GM23338 (cell line): ENCODE measurements around the gene ROR1. TPM values are rescaled to one million over a fixed set of nuclear protein-coding genes. Genes with fewer than 3 reads are reported as not detected.

Experiments used
- ATAC-seq: fragments of 200-7000 bp; cut with Tn5 transposase; 3 replicates; pipeline ENCODE4 v1.9.1; 2020
- DNase-seq: peaks from one replicate; pipeline ENCODE4 v3.0.0-alpha.2; 2015; ENCODE audit warnings: low spot score
- H2AFZ ChIP-seq: fragments of 200-600 bp; sonication (generic); 2 replicates; pipeline ENCODE4 v1.8.0; 2016; ENCODE audit warnings: antibody characterized with exemption, mild to moderate bottlenecking, moderate library complexity
- H3F3A ChIP-seq: fragments of 200-600 bp; sonication (generic); replicated peaks from 2 replicates; pipeline ENCODE4 v1.8.0; 2017; ENCODE audit warnings: antibody characterized with exemption, mixed run types, low read depth
- H3K27ac ChIP-seq: fragments of 200-600 bp; sonication (generic); 2 replicates; pipeline ENCODE4 v1.6.1; 2016; ENCODE audit warnings: low read depth
- H3K27me3 ChIP-seq: fragments of 200-600 bp; sonication (generic); 2 replicates; pipeline ENCODE4 v1.8.0; 2016; ENCODE audit warnings: mild to moderate bottlenecking, mixed run types, moderate library complexity; ENCODE audit not compliant: insufficient read depth
- H3K36me3 ChIP-seq: fragments of 200-600 bp; sonication (generic); 2 replicates; pipeline ENCODE4 v1.8.0; 2016; ENCODE audit warnings: mild to moderate bottlenecking; ENCODE audit not compliant: insufficient read depth
- H3K4me1 ChIP-seq: fragments of 200-600 bp; sonication (generic); 2 replicates; pipeline ENCODE4 v1.8.0; 2016; ENCODE audit warnings: mild to moderate bottlenecking, moderate library complexity; ENCODE audit not compliant: insufficient read depth
- H3K4me2 ChIP-seq: fragments of 200-600 bp; sonication (generic); 2 replicates; pipeline ENCODE4 v1.7.1; 2017; ENCODE audit warnings: mixed run types
- H3K4me3 ChIP-seq: fragments of 200-600 bp; sonication (generic); 2 replicates; pipeline ENCODE4 v1.6.1; 2016; ENCODE audit warnings: mixed run types
- H3K79me2 ChIP-seq: fragments of 200-600 bp; sonication (generic); replicated peaks from 2 replicates; pipeline ENCODE4 v1.8.0; 2017; ENCODE audit warnings: mild to moderate bottlenecking; ENCODE audit not compliant: insufficient read depth
- H3K9me2 ChIP-seq: fragments of 200-600 bp; sonication (generic); 2 replicates; pipeline ENCODE4 v1.8.0; 2017; ENCODE audit not compliant: insufficient read depth
- H4K20me1 ChIP-seq: fragments of 200-600 bp; sonication (generic); replicated peaks from 2 replicates; pipeline ENCODE4 v1.8.0; 2017; ENCODE audit warnings: mild to moderate bottlenecking; ENCODE audit not compliant: insufficient read depth
- H3K27ac Mint-ChIP-seq: 2 replicates; pipeline ENCODE4 v1.8.0; 2020; ENCODE audit warnings: inconsistent platforms, mild to moderate bottlenecking, moderate library complexity, mixed read lengths
- H3K27me3 Mint-ChIP-seq: 3 replicates; pipeline ENCODE4 v1.8.0; 2022; ENCODE audit warnings: low read depth, mild to moderate bottlenecking, moderate library complexity, mixed read lengths, inconsistent platforms; ENCODE audit not compliant: insufficient read depth, poor library complexity
- H3K36me3 Mint-ChIP-seq: 3 replicates; pipeline ENCODE4 v1.8.0; 2021; ENCODE audit warnings: low read depth, mild to moderate bottlenecking, inconsistent platforms, moderate library complexity, mixed read lengths
- H3K4me1 Mint-ChIP-seq: 3 replicates; pipeline ENCODE4 v1.8.0; 2020; ENCODE audit warnings: mild to moderate bottlenecking, inconsistent platforms, mixed read lengths
- H3K4me3 Mint-ChIP-seq: 3 replicates; pipeline ENCODE4 v1.8.0; 2021; ENCODE audit warnings: moderate library complexity, mild to moderate bottlenecking, inconsistent platforms, mixed read lengths
- H3K9me3 Mint-ChIP-seq: 3 replicates; pipeline ENCODE4 v1.8.0; 2020; ENCODE audit warnings: moderate library complexity, mild to moderate bottlenecking, inconsistent platforms, mixed read lengths
- EZH2 ChIP-seq: fragments of 200-600 bp; sonication (generic); IDR thresholded peaks from one replicate; pipeline ENCODE4 v1.8.0; 2017; ENCODE audit warnings: antibody characterized with exemption, mild to moderate bottlenecking, low read depth; ENCODE audit not compliant: unreplicated experiment
- ZNF114 ChIP-seq: fragments of 250-450 bp; sonication (Bioruptor Pico); IDR thresholded peaks from 2 replicates; pipeline ENCODE4 v1.5.0; 2020; ENCODE audit warnings: mild to moderate bottlenecking, moderate library complexity
- ZNF331 ChIP-seq: fragments of 250-450 bp; sonication (Bioruptor Pico); IDR thresholded peaks from 2 replicates; pipeline ENCODE4 v1.5.0; 2020; ENCODE audit warnings: low read depth, mild to moderate bottlenecking, moderate library complexity
- polyA plus RNA-seq: library from polyadenylated mRNA; unstranded; fragments of >200 nt; fragmentation: Nextera tagmentation; extraction: Ambion mirVana; gene quantifications from 2 replicates; pipeline ENCODE4 v1.2.1, GENCODE V29; 2016
- total RNA-seq: library from RNA; depleted of rRNA; stranded (reverse); fragments of >200 nt; shearing (Covaris generic); gene quantifications from 2 replicates; pipeline ENCODE4 v1.2.3, GENCODE V29; 2014
- TF ChIP-seq, protein P1 (sequence below), 2 experiments: fragments of 200-600 bp in 1 of 2; sonication (generic) in 1 of 2; conservative IDR thresholded peaks; 2 replicates each; pipeline versions ENCODE4 v1.5.1 to v1.6.1; 2016 to 2017; ENCODE audit warnings: antibody characterized with exemption in 2 of 2, low read depth in 2 of 2, mild to moderate bottlenecking in 2 of 2, moderate library complexity in 1 of 2
- TF ChIP-seq, protein P2 (sequence below): IDR thresholded peaks from one replicate; pipeline ENCODE4 v1.6.1; 2018; ENCODE audit warnings: antibody characterized with exemption; ENCODE audit not compliant: unreplicated experiment

Gene ROR1
- total and polyA plus RNA-seq, 2 experiments from 2014 or later: 59.7 to 96.0 TPM

DNA sequence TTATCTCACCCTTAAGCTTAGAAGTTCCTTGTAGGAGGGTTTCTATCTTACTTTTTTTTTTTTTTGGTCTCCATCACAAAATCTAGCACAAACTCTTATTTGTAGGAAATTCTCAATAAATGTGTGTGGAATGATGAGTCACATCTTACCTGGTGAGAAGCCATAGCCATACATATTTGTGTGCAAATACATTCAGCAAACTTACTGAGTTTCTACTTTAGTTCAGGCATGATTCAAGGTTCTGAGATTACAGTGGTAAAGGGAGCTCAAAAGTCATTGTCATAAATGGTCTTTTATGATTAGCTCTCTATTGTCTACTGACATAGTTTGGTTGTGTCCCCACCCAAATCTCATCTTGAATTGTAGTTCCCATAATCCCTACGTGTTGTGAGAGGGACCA lies 236.5 kb downstream of the ROR1 start (continued):
- TF ChIP-seq, protein P1, sequence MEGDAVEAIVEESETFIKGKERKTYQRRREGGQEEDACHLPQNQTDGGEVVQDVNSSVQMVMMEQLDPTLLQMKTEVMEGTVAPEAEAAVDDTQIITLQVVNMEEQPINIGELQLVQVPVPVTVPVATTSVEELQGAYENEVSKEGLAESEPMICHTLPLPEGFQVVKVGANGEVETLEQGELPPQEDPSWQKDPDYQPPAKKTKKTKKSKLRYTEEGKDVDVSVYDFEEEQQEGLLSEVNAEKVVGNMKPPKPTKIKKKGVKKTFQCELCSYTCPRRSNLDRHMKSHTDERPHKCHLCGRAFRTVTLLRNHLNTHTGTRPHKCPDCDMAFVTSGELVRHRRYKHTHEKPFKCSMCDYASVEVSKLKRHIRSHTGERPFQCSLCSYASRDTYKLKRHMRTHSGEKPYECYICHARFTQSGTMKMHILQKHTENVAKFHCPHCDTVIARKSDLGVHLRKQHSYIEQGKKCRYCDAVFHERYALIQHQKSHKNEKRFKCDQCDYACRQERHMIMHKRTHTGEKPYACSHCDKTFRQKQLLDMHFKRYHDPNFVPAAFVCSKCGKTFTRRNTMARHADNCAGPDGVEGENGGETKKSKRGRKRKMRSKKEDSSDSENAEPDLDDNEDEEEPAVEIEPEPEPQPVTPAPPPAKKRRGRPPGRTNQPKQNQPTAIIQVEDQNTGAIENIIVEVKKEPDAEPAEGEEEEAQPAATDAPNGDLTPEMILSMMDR (conservative IDR thresholded peaks at IDR 0.05; ENCODE audit: low read depth in 2 of 2): no peak
- TF ChIP-seq ZNF331 (no peak), EZH2 (no peak)
- TF ChIP-seq, protein P2, sequence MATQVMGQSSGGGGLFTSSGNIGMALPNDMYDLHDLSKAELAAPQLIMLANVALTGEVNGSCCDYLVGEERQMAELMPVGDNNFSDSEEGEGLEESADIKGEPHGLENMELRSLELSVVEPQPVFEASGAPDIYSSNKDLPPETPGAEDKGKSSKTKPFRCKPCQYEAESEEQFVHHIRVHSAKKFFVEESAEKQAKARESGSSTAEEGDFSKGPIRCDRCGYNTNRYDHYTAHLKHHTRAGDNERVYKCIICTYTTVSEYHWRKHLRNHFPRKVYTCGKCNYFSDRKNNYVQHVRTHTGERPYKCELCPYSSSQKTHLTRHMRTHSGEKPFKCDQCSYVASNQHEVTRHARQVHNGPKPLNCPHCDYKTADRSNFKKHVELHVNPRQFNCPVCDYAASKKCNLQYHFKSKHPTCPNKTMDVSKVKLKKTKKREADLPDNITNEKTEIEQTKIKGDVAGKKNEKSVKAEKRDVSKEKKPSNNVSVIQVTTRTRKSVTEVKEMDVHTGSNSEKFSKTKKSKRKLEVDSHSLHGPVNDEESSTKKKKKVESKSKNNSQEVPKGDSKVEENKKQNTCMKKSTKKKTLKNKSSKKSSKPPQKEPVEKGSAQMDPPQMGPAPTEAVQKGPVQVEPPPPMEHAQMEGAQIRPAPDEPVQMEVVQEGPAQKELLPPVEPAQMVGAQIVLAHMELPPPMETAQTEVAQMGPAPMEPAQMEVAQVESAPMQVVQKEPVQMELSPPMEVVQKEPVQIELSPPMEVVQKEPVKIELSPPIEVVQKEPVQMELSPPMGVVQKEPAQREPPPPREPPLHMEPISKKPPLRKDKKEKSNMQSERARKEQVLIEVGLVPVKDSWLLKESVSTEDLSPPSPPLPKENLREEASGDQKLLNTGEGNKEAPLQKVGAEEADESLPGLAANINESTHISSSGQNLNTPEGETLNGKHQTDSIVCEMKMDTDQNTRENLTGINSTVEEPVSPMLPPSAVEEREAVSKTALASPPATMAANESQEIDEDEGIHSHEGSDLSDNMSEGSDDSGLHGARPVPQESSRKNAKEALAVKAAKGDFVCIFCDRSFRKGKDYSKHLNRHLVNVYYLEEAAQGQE: no peak

DNA sequence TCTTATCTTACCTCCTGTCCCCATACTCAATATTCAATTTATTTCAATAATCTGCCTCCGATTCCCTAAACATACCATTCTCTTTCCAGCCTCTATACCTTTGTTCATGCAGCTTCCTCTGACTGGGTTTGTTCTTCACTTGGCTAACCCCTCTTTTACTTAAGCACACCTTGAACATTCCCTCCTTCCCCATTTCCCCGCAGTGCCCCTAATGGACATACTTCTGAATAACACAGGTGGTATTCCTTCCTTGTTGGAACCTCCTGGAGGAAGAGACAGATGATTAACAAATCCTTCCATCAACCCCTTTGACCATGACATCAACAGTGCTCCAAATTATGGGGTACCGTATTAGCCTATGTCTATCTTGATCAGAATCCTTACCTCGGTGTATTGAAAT lies 239.6 kb downstream of the ROR1 start:
- TF ChIP-seq, protein P1 (conservative IDR thresholded peaks at IDR 0.05; ENCODE audit: low read depth in 2 of 2): peak; percentile 27 to 28
- TF ChIP-seq ZNF114: no peak
- Histone ChIP-seq H3K4me1 (no peaks in the 10 kb centered on the region; the same call in 1 of the 2 replicates), H3F3A (no peaks in the 10 kb centered on the region), H4K20me1 (peaks cover 3% of the 10 kb centered on the region; the same call in 1 of the 2 replicates), H3K36me3 (no peaks in the 10 kb centered on the region), H3K9me2 (peaks cover 2% of the 10 kb centered on the region), H3K79me2 (no peaks in the 10 kb centered on the region; the same call in 1 of the 2 replicates), H3K27me3 (no peaks in the 10 kb centered on the region), H3K27ac (no peak overlapping the region), H3K4me3 (no peak overlapping the region), H3K4me2 (no peak overlapping the region), H2AFZ (no peak overlapping the region)
- Mint-ChIP-seq H3K27me3 (peaks cover 1% of the 10 kb centered on the region), H3K27ac (no peak overlapping the region), H3K9me3 (no peaks in the 10 kb centered on the region), H3K4me3 (no peak overlapping the region), H3K36me3 (peaks cover 30% of the 10 kb centered on the region), H3K4me1 (peaks cover 21% of the 10 kb centered on the region)
- ATAC-seq (peak; percentile 62), DNase-seq (peak; percentile 39)
